ENCODE data around the gene SUV39H2. TPM values are rescaled to one million over a fixed set of nuclear protein-coding genes. Genes with fewer than 3 reads are reported as not detected.

SUV39H2 gene
- total RNA-seq, 1 experiment from 2014 or later: 21.9 TPM

DNA sequence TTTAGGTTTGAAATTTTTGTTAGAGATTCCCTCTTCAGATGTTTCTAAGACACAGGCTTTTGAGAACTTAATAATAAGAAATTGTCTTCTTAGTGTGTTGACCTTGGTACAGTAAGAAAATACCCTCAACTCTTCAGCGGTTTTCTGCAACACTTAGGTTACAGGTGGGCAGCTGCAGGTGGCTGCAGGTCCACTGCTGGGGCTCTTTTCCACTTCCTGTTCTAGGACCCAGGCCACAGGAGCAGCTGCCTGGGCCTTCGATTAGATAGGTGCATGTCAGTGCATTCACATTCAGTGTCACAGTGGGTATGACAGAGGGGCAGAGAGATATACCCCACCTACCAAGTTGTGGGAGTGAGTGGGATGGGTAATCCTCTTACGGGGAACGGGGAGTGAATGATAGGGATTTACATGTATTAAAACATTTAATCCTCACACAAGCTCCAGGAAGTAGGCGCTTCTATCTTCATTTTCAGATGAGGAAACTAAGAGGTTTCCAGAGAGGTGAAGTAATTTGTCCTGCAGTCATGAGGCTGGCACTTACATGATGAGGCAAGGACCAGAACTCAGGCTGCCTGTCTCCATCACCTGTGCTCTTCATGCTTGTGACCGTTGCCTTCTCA is 20.2 kb upstream of the SUV39H2 start:
- TF ChIP-seq, protein P1, sequence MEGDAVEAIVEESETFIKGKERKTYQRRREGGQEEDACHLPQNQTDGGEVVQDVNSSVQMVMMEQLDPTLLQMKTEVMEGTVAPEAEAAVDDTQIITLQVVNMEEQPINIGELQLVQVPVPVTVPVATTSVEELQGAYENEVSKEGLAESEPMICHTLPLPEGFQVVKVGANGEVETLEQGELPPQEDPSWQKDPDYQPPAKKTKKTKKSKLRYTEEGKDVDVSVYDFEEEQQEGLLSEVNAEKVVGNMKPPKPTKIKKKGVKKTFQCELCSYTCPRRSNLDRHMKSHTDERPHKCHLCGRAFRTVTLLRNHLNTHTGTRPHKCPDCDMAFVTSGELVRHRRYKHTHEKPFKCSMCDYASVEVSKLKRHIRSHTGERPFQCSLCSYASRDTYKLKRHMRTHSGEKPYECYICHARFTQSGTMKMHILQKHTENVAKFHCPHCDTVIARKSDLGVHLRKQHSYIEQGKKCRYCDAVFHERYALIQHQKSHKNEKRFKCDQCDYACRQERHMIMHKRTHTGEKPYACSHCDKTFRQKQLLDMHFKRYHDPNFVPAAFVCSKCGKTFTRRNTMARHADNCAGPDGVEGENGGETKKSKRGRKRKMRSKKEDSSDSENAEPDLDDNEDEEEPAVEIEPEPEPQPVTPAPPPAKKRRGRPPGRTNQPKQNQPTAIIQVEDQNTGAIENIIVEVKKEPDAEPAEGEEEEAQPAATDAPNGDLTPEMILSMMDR (IDR thresholded peaks at IDR 0.05): no peak
- TF ChIP-seq TCF7L2 (IDR thresholded peaks at IDR 0.05; ENCODE audit: low read depth, low read length): no peak
- TF ChIP-seq SIN3A (IDR thresholded peaks at IDR 0.05; ENCODE audit: borderline replicate concordance, insufficient read depth, low read depth, low read length): no peak
- TF ChIP-seq, protein P2, sequence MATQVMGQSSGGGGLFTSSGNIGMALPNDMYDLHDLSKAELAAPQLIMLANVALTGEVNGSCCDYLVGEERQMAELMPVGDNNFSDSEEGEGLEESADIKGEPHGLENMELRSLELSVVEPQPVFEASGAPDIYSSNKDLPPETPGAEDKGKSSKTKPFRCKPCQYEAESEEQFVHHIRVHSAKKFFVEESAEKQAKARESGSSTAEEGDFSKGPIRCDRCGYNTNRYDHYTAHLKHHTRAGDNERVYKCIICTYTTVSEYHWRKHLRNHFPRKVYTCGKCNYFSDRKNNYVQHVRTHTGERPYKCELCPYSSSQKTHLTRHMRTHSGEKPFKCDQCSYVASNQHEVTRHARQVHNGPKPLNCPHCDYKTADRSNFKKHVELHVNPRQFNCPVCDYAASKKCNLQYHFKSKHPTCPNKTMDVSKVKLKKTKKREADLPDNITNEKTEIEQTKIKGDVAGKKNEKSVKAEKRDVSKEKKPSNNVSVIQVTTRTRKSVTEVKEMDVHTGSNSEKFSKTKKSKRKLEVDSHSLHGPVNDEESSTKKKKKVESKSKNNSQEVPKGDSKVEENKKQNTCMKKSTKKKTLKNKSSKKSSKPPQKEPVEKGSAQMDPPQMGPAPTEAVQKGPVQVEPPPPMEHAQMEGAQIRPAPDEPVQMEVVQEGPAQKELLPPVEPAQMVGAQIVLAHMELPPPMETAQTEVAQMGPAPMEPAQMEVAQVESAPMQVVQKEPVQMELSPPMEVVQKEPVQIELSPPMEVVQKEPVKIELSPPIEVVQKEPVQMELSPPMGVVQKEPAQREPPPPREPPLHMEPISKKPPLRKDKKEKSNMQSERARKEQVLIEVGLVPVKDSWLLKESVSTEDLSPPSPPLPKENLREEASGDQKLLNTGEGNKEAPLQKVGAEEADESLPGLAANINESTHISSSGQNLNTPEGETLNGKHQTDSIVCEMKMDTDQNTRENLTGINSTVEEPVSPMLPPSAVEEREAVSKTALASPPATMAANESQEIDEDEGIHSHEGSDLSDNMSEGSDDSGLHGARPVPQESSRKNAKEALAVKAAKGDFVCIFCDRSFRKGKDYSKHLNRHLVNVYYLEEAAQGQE (IDR thresholded peaks at IDR 0.05; ENCODE audit: insufficient read depth in 1 of 2, low read depth in 2 of 2, low read length in 1 of 2): no peak
- no peak for TF ChIP-seq POLR2AphosphoS5 (IDR thresholded peaks at IDR 0.05; ENCODE audit: low read depth, low read length)
- in situ Hi-C loops (cut with HindIII; ENCODE audit: low pct_unique_long_range_greater_than_20kb, low sequenced_read_pairs): no loop called here
- Histone ChIP-seq H3K4me1 (ENCODE audit: control insufficient read depth, insufficient read depth, low read length) (no peaks in the 10 kb centered on the region), H3K36me3 (ENCODE audit: control insufficient read depth, insufficient read depth, low read length) (peaks cover 2% of the 10 kb centered on the region; the same call in 1 of the 2 replicates), H3K27me3 (ENCODE audit: control insufficient read depth, insufficient read depth, low read length) (no peaks in the 10 kb centered on the region), H3K4me3 (ENCODE audit: low read depth in 2 of 2, low read length in 2 of 2) (no peak overlapping the region), H3K9me3 (ENCODE audit: control insufficient read depth, insufficient read depth, low read depth, low read length) (no peaks in the 10 kb centered on the region), H3K27ac (ENCODE audit: low read length) (no peak overlapping the region)
- ATAC-seq (no peak), DNase-seq (ENCODE audit: low read depth, low spot score) (no peak)
- intact Hi-C loops (cut with micrococcal nuclease; ENCODE audit: unreplicated experiment): no loop called here
- ChIA-PET CTCF (no interaction called here), POLR2A (no interaction called here)
- BruUV-seq (replicated peaks): no TSS peak

DNA sequence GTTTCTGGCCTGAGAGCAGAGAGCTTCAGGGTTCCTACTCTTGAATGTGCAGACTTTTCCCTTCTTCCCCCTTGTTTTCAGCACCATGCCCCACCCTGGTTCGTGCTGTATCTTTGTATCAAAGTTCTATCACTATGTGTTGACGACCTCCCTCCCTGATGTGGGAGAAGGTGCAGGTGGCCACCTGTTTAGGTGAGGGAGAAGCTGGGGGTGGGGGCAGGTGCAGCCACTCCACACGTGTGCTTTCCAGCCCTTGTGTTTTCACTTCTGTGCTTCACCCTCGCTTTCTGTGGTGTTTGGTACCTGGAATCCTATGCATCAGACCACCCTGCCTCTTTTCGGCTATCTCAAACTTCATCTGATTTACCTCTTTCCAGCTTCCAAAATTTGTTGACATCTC is 19.6 kb upstream of the SUV39H2 start:
- TF ChIP-seq, protein P2 (IDR thresholded peaks at IDR 0.05; ENCODE audit: insufficient read depth in 1 of 2, low read depth in 2 of 2, low read length in 1 of 2): no peak
- TF ChIP-seq TCF7L2 (IDR thresholded peaks at IDR 0.05; ENCODE audit: low read depth, low read length) (no peak), POLR2AphosphoS5 (IDR thresholded peaks at IDR 0.05; ENCODE audit: low read depth, low read length) (no peak), SIN3A (IDR thresholded peaks at IDR 0.05; ENCODE audit: borderline replicate concordance, insufficient read depth, low read depth, low read length) (no peak)
- TF ChIP-seq, protein P1 (IDR thresholded peaks at IDR 0.05): no peak

More for the DNA sequence above, 19.6 kb upstream of the SUV39H2 start:
- ATAC-seq (no peak), DNase-seq (ENCODE audit: low read depth, low spot score) (no peak)
- BruUV-seq (replicated peaks): no TSS peak
- Histone ChIP-seq H3K4me1 (ENCODE audit: control insufficient read depth, insufficient read depth, low read length) (no peaks in the 10 kb centered on the region), H3K27me3 (ENCODE audit: control insufficient read depth, insufficient read depth, low read length) (no peaks in the 10 kb centered on the region), H3K27ac (ENCODE audit: low read length) (no peak overlapping the region), H3K36me3 (ENCODE audit: control insufficient read depth, insufficient read depth, low read length) (0 out of 2 replicates have a peak, but pooled peaks cover 2% of the 10 kb centered on the region), H3K4me3 (ENCODE audit: low read depth in 2 of 2, low read length in 2 of 2) (no peak overlapping the region), H3K9me3 (ENCODE audit: control insufficient read depth, insufficient read depth, low read depth, low read length) (no peaks in the 10 kb centered on the region)
- in situ Hi-C loops (cut with HindIII; ENCODE audit: low pct_unique_long_range_greater_than_20kb, low sequenced_read_pairs): no loop called here
- CTCF ChIA-PET: no interaction called here
- intact Hi-C loops (cut with micrococcal nuclease; ENCODE audit: unreplicated experiment): no loop called here
- POLR2A ChIA-PET: no interaction called here

Data from Panc1 (cell line).